ENCODE measurements around the gene CEP104.

CEP104 gene

DNA sequence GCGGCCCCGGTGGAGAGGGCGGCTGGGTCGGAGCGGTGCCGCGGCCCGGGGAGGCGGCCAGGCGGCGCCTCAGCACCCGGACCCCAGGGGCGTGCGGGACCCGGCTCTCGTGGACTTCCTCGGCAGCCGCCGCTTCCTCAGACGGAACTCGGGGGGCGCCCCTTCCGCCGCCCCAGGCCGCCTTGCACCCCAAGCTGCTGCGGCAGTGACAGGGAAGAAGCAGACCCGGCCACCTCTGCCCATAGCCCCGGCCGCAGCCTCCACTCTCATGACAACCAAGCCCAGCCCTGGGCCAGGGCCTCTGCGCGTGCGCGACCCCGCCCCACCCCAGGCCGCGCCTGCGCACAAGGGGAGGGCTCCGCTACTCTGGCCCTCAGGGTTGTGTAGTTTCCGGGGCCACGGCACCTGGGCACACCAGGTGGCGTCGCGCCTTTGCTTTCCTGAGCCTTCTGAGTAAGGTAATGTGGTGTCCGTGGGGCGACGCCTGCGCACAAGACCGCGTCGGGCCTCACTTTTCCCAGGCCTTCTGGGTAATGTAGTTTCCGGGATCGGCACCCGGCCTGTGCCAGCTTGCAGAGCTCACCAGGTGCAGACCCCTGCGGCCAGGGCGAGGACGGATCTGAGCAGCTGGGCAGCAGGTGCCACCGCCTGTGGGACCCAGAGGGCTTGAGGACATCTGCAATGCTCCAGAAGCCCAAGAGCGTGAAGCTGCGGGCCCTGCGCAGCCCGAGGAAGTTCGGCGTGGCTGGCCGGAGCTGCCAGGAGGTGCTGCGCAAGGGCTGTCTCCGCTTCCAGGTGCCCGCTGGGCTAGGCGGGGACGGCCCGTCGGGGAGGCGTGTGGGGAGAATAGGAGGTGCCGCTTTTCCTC lies at the start of gene CEP104, which contains the start of gene DFFB:
TSS of gene CEP104 (minus strand) at position 289 of the 868 bp plus-strand sequence. CDS start 4,804 bp downstream, outside the sequence.
TSS of gene DFFB (plus strand) at position 554 of the 868 bp plus-strand sequence. CDS start at position 682, 128 bp downstream.
- peak; percentile 89 for DNase-seq

DNA sequence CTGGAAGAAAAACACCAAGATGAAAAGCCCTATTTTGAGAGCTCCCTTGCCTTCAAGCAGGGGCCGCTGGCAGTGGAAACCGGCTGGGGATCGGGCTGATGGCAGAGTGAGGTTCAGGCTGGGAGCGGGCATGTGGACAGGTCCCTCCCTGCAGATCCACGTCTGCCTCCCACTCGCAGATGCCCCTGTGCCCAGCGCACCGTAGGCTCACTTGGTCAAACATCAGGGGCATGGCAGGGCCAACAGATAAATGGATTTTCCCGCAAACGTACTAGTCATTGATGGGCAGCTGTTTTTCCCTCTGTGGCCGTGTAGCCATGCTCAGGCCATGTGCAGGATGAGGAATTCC lies 49.6 kb upstream of the CEP104 start:
- DNase-seq = no peak

DNA sequence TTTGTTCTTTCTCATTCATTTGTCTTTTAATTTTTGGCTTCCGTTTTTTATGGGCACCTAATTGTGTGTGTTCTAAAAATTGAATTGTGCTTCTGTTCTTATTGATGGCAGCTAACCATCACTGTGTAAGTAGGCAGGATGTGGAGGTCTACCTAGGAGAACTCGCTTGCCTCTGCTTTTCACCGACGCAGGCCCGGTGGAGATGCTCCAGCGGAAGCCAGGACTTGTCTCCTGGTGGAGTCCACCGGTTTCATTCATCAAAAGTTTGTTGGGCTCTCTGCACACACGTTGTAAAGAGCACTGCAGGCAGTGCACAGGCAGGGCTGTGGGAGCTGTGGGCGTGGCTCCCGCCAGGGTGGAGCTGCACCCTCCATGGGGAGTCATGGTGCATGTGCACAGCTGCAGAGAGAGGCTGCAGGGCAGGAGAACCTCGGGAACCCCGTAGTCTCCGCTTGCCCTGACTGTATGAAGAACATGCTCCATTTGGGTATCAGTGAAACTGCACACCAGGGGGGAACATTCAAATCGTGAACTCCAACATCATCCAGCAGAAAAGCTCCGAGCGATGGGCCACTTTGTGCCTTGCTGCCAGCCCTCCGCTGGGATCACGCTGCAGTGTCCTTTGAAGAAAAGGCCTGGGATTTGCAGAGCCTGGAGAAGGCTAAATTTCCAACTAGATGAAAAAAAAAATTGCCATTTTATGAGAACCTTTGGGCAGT lies 49.1 kb upstream of the CEP104 start:
- no peak for DNase-seq

DNA sequence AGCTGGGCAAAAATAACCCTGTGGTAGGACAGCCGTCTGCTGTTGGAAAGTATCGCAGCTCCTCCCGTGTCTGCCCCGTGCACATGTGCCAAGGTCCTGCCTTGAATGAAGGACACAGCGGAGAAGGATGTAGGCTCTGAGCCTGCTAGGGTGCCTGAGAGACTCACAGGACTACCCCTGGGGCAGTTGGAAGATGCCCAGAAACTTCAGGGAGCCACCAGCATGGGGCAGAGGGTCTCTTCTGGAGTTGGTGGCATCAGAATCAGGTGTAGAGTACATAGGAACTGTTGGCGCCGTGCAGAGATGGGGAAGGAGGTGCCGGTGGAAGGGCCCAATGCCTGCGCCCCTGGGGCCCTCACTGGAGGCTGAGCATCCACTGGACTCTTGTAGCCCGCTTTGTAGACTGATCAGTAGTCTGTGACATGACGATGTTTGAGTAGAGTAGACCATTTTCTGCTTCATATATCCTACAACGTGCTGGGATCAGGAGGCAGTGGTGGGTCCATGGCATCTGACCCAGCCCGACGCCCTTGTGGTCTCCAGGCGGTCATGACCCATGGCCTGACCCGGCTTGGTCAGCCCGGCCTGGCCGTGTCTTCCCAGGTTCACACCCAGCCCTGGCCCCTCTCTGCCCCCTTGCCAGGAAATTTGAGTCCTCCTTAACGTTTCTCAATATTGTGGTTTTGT lies 48.4 kb upstream of the CEP104 start:
- no peak for DNase-seq

DNA sequence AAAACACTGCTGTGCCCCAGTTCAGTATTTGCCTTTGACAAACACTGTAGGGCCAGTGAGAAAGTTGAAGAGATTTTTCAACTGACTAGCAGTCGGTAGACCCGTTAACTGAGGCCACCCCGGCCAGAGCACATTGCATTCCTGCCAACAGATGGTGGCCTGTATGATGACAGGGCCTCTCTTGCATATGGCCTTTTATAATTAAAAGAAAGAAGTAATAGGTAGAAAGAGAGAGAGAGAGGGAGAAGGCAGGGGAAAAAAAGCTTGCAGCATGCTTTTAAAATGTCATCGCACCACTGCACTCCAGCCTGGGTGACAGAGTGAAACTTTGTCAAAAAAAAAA lies 47.8 kb upstream of the CEP104 start:
- DNase-seq = no peak

DNA sequence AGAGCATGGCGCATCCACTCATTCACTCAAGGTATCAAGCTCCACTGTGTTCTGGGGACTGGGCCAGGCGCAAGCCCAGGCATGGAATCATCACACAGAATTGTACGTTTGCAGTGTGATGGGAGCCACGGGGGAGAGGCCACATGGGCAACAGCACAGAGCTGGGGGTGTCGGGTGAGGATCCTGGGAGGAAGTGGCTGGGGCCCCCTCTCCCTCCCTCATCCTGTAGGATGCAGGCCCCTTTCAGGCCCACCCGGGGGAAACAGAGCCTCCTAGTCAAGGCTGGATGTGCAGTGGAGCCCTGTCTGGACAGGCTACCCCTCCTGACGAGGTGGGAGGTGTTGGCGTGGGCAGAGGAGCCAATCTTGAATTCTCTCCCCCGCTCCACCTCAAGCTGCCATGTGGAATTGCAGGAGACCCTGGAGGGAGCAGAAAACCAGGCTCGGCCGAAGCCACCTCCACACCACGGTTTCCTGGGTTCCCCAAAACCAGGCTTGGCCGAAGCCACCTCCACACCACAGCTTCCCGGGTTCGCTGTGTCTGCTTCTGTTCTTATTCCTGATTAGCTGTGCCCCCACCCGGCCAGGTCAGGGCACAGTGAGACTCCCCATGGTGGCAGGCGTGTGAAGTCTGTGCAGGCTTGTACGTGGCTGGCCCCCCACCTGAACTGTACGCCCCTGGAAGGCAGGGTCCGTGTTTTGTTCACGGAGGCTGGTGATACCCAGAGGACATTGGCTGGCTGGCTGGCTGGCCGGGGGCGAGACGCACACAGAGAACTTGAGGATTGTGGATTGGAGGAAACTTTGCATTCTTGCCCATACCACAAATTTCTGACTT lies 47.2 kb upstream of the CEP104 start:
- no peak for DNase-seq

DNA sequence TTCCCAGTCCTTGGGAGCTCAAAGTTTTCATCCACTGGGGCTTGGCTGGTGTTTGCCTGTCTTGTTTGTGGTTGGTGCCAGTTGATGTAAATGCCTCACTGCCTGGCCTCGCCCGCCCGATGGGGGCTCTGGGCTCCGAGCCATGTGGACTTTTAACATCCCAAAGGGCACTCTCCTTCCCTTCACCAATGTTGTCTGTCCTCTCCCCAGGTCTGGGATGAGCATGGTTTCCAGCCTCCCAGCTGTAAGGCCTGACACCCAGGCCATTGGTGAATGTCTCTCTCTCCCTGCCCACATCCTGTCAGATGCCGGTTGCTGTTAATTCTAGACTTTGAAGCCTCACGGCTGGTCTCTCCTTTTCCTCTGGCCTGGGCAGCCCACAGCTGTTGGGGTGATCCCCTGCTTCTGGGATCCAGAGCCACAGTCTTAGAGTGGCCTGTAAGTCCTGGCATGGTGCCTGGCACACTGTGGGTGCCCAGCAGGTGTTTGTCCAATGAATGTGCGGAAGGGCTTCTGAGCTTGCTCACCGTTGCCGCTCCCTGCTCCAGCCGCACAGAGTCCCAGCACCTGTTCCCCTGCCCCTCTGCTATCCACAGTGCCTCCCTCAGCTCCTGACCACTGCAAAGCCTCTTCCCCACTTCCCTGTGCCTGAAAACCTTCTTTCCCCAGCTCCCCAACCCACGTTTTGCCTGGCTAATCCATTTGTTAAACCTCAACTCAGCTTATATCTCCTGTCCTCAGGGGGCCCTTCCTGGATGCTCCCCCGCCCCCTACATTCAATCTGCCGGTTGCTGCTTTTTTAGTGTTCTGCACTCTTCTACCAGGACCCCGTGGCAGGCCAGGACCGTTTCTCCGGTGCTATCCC lies 46.4 kb upstream of the CEP104 start:
- DNase-seq = no peak

DNA sequence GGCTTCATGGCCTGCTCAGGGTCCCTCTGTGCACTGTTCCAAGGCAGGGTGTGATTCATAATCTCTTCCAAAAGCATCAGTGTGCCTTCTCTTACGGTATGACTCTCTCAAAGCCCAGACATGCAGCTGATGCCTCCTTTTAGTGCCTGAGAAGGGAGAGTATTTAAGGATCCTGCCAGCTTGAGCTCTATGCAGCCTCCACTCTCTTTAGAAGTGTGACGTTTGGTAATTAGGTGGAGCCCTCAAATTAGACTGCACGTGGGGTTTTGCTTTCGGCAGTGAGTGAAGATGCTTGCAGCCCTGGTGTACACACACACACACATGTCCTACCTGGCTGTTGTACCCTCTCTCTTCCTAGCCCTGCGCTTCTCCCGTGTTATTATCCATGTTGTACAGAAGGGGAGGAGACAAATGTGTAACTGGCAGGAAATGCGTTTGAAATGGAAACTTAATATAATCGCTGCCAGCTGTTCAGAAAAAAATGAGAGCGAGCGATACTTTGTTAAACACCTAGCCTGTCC lies 45.6 kb upstream of the CEP104 start:
- no peak for DNase-seq

DNA sequence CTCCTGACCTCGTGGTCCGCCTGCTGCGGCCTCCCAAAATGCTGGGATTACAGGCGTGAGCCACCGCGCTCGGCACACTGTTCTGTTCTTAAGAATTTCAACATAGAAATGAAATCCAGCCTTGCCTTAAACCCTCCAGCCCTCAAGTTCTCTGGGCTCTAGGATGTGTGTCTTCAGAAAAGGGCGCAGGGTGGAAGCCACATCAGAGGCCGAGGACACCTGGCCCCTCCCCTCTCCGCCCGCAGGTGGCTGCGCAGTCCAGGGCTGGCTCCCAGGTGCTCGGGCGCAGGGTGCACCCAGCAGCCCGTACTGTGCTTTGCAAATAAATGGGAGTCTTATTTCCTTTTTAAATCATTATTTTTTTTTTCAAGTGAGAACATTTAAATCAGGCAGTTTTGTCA lies 45.1 kb upstream of the CEP104 start:
- DNase-seq = no peak

DNA sequence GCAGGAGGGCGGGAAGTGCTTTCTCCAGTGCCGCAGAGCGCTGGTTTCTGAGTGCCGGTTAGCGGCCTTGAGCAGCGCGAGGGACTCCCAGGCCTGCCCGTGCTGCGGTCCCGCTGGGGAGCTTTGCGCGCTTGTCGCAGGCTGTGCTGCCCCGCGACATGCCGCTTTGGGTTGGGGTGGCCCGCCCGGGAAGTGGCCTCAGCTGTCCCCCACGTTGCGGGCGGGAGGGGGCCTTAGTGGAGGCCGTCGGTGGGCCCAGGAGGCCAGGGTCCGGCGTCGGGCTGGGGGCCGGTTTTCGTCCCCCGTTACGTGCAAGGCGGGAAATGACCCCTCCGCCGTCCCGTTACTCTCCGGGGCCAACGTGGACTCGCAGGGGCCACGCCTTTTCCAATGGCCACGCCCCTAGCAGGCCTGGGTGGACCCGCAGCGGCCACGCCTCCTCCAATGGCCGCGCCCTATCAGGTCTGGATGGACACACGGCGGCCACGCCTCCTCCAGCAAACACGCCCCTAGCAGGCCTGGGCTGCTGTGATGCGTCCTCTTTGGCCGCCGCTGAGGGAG lies 44.0 kb upstream of the CEP104 start:
- peak; percentile 99 for DNase-seq

DNA sequence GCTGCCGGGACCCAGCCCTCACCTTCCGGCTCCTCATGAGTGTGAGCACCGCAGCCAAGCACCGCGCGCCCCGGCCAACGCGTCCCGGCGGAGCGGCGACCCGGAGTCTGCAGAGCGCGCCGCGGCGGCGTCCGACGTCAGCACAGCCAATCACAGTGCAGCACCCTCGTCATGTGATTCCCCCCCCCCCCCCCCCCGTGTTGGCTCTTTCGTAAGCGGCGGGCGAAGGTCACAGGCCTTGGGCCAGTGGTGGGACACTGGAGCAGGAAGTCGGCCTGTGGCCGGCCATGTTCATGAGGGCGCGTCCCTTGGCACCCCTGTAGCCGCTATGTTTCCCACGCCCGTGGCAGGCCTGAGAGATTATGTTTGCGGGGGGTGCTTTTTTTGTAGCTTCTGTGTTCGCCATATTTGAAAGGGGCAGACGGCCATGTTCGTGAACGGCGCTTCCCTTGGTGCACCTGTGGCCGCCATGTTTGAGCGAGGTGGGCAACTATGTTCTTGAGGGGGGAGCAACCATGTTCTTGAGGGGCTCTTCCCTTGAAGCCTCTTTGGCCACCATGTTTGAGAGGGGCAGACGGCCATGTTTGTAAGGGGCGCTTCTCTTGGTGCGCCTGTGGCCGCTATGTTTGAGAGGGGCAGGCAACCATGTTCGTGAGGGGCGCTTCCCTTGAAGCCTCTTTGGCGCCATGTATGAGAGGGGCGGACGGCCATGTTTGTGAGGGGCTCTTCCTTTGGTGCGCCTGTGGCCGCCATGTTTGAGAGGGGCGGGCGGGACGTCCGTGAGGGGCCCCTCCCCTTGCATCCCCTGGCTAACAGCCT lies 43.3 kb upstream of the CEP104 start, which contains the start of gene C1orf174:
TSS of gene C1orf174 (minus strand) at position 123 of the 819 bp plus-strand sequence. CDS start at position 37, 86 bp downstream.
- DNase-seq = peak; percentile 98

DNA sequence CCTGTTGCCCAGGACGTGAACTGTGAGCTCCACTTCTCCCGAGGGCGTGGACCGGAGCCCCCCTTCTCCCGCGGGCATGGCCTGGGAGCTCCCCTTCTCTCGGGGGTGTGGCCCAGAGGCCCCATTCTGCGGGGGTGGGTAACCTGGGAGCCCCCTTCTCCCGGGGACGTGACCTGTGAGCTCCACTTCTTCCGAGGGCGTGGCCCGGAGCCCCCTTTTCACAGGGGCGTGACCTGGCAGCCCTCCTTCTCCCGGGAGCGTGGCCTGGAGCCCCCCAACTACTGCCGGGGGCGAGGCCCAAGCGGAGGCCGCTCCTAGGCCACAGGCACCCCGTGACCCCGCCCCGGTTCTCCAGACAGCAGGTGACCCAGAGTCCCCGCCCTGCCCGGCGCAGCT lies 42.7 kb upstream of the CEP104 start:
- no peak for DNase-seq

DNA sequence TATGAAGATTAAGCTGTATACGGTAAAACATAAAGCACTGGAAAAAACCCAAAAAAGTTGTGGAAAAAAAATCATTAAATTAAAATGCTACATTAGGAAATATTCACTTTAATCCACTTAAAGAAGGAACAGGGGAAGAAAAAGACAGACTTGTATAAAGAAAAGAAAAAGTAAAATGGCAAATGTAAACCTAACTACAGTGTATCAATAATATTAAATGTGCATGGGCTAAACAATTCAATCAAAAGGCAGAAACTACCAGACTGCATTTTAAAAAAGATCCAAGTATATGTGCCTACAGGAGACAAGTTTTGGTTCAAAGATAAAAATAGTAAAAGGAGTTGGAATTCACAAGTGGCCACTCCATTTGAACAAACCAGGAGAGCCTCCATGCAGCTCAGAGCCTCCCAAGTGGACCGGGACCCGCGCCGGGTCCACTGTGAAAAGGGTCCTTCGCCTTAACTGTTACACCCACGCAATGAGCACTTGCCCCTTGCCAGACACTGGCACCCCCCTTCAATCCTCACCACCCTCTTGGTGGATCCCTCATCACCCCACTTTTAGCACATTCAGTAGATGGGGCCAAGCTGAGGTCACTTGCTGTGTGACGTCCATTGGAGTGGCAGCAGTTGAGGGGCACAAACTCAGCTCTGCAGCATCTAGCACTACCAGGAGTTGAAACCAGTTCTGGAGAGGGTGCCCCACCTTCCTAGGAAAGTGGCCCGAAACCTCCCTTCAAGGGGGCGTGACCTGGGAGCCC lies 42.2 kb upstream of the CEP104 start:
- peak; percentile 13 for DNase-seq

DNA sequence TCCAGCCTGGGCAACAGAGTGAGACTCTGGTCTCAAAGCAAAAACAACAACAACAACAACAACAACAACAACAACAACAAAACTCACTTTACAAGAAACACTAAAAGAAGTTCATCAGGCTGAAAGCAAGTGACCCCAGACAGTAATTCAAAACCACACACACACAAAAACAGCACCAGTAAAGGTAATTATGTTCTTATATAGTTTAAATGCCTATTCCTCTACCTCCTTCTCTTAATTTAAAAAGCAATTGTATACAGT lies 41.4 kb upstream of the CEP104 start:
- DNase-seq = no peak

DNA sequence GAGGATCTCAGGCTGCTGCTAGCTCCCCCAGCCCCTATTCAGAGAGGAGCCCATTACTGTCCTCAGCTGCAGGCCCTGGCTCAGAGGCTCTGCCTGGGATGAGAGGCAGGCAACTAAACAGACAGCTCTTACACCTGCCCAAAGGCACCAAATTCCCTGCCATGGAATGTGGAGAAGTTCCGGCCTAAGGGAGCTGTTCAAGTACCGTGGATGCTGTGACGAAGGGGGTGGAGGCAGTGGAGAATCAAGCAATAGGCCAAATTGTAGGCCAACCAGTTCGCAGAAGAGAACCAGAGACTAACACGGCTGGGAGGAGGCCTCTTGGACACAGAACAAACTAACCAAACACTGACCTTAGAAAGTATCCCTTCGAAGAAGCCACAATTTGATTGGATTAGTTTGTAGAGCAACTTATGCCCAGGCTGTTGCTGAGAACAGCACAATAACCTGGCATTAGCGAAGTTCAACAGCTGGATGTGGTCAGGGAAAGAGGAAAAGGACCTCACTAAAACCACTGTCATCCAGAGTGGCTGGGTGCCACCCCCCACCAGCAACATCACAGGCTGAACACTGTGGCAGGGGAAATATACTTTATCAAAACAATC lies 39.5 kb upstream of the CEP104 start:
- no peak for DNase-seq

DNA sequence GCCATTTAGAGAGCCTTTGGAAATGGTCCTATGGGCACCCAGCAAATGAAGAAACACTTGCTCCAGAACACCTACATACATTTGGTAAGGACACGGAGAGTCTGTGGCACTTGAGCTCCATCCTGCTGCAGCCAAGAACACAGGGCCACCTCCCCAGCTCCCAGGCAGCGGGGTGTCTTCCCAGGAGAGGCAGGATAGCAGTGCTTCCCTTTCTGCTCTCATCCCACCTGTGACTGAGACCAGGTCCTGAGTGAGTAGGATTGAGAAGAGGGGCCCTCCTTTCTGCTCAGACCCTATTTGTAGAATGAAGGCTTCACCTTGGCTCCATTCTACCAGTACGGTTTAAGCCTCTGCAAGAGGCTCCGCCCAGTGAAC lies 38.9 kb upstream of the CEP104 start:
- DNase-seq = no peak

DNA sequence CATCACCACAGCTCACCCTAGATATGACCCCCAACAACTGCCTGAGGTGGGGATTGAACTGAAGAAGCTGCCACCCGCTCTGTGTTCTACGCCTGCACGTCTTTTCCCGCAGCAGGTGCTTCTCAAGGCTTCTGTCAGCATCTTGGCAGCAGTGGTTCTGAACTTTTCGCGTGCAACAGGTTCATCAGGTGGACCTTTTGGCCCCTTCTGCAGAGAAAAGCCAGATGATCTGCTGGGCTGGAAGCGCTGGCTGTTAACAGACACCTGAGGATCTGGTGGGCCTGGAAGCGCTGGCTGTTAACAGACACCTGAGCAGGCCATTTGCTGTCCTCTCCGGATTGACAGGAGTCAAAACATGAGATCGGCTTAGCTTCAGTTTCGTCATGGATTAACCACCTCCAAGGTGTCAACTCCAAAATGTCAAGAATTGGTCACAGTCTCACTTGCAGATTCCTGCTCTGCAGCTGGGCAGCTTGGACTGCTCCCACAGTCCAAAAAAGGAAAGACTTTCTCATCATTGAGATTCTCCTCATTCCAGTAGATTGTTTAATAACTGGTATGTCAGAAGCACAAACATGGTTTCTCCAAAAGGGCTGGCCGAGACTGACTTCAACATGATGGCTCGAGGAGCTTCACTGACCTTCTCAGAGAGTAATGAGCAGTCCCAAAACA lies 38.4 kb upstream of the CEP104 start:
- DNase-seq = no peak

DNA sequence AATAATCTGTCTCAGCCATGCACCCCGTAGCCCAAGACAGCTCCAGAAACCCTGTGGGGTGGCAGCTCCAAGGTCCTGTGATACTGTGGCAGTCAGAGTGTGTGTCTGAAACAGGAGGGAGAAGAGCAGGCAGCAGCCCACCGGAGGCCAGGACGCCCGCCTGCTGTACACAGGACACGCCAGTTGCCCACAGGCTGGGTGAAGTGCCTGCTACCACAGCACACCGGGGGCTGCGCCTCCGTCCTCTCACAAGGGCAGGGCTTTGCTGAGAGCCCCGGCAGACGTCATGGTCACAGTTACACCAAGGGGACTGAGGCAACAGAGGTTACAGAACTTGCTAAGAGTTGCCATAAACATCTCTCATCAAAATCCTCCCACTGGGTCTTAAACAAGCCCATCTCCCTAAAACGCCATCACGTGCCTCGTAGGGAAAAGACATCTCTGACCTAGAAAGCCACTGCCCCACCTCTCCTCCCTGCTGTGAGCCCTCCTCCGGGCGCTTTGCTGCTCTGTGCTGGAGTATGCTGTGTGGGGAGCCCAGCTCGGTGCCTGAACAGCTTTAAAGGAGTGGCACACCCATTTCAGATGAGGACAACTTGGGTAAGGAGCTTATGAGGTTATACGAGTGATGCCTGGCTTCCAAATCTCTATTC lies 37.7 kb upstream of the CEP104 start:
- DNase-seq = no peak
